OCI-LY3 (cell line): Measurements from ENCODE around the gene TTLL11.

Source experiments
- H2AFZ ChIP-seq: fragments of 200-600, 300-600 bp; shearing (Covaris generic); 2 replicates; pipeline ENCODE4 v1.6.0; 2014; ENCODE audit warnings: antibody characterized with exemption, low read depth, low read length
- H3K27ac ChIP-seq: fragments of 200-600, 300-600 bp; sonication (generic); 2 replicates; pipeline ENCODE4 v1.5.1; 2014; ENCODE audit warnings: mild to moderate bottlenecking, low read length, moderate library complexity, mixed read lengths
- H3K27me3 ChIP-seq: fragments of 200-600, 300-600 bp; sonication (generic); 2 replicates; pipeline ENCODE4 v1.6.1; 2014; ENCODE audit warnings: low read depth, low read length, mixed read lengths
- H3K36me3 ChIP-seq: fragments of 200-600, 300-600 bp; sonication (generic); replicated peaks from 2 replicates; pipeline ENCODE3; 2014; ENCODE audit warnings: low read depth, low read length, mixed read lengths
- H3K4me1 ChIP-seq: fragments of 300-600, 200-600 bp; sonication (generic); 2 replicates; pipeline ENCODE4 v1.6.1; 2014; ENCODE audit warnings: low read length, mixed read lengths
- H3K4me2 ChIP-seq: fragments of 200-600, 300-600 bp; sonication (generic); 2 replicates; pipeline ENCODE4 v1.6.1; 2014; ENCODE audit warnings: low read length, mixed read lengths
- H3K4me3 ChIP-seq: fragments of 300-600, 200-600 bp; sonication (generic); 2 replicates; pipeline ENCODE4 v1.5.1; 2014; ENCODE audit warnings: antibody characterized with exemption, mild to moderate bottlenecking, low read length, moderate library complexity
- H3K79me2 ChIP-seq: fragments of 300-600, 200-600 bp; shearing (Covaris generic); 2 replicates; pipeline ENCODE4 v1.6.1; 2014; ENCODE audit warnings: mild to moderate bottlenecking, low read length, mixed read lengths
- H3K9ac ChIP-seq: fragments of 300-600, 200-600 bp; shearing (Covaris generic); 2 replicates; pipeline ENCODE4 v1.6.0; 2014; ENCODE audit warnings: mild to moderate bottlenecking, low read length, moderate library complexity
- H3K9me3 ChIP-seq: fragments of 200-600, 300-600 bp; shearing (Covaris generic); 2 replicates; pipeline ENCODE4 v1.6.1; 2014; ENCODE audit warnings: low read length, mixed read lengths; ENCODE audit not compliant: insufficient read depth
- H4K20me1 ChIP-seq: fragments of 200-600, 300-600 bp; sonication (generic); 2 replicates; pipeline ENCODE4 v1.6.1; 2016; ENCODE audit warnings: low read length, mixed read lengths; ENCODE audit not compliant: insufficient read depth
- CTCF ChIP-seq: fragments of 200-600, 300-600 bp; sonication (generic); IDR thresholded peaks from 2 replicates; pipeline ENCODE4 v1.5.1; 2014; ENCODE audit warnings: antibody characterized with exemption, low read length, low read depth
- EZH2phosphoT487 ChIP-seq: fragments of 200-600 bp; shearing (Covaris generic); IDR thresholded peaks from 2 replicates; pipeline ENCODE4 v1.6.1; 2018; ENCODE audit warnings: antibody characterized with exemption, mixed run types, low read depth

TTLL11 gene

DNA sequence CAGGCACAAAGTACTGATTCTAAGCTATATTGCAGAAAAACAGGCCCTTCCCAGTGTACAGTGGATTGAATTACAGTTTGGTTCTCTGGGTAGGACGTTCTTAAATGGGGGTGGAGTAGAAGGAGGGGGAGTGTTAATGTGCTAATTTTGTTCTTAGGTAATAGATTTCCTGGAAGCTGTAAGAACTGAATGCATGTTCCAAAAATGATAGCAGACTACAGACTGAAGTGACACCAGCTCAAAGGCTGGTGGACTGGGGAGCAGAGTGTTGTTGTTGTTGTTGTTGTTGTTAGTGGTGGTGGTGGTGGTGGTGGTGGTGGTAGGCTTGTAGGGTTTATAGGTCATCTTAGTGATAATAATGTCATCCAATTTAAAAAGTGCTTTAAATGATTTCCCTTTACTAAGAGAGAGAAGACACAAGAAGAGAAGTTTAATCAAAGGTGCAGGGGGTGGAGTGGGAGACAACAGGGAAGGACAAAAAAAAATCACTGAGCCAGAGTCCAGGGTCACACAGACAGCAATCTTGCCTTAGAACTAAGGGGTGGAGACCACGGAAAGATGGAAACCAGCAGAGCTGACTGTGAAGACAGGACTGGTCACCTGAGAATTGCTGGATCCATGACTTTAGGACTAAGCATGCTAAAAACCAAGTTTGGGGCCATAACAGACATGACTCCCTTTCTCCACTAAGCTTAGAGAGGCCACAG, 27.0 kb downstream of the TTLL11 start:
- Histone ChIP-seq H3K9ac (no peak overlapping the region), H2AFZ (no peak overlapping the region), H3K4me1 (no peaks in the 10 kb centered on the region), H3K4me3 (no peak overlapping the region), H3K27ac (no peak overlapping the region), H3K9me3 (no peaks in the 10 kb centered on the region), H4K20me1 (no peaks in the 10 kb centered on the region), H3K79me2 (no peaks in the 10 kb centered on the region), H3K36me3 (no peaks in the 10 kb centered on the region), H3K4me2 (no peak overlapping the region), H3K27me3 (no peaks in the 10 kb centered on the region)
- TF ChIP-seq EZH2phosphoT487 = no peak
- TF ChIP-seq CTCF = no peak

GRCh38 chr9:122060481-122060880, 32.6 kb downstream of the TTLL11 start:
- H3K4me2 ChIP-seq = no peak overlapping the region
- H3K9ac ChIP-seq = no peak overlapping the region
- no peak overlapping the region for H2AFZ ChIP-seq
- H3K4me1 ChIP-seq = no peaks in the 10 kb centered on the region
- H3K27ac ChIP-seq = no peak overlapping the region
- H3K79me2 ChIP-seq = no peaks in the 10 kb centered on the region
- no peak overlapping the region for H3K4me3 ChIP-seq
- H3K36me3 ChIP-seq = no peaks in the 10 kb centered on the region
- H3K27me3 ChIP-seq = no peaks in the 10 kb centered on the region
- TF ChIP-seq CTCF (no peak), EZH2phosphoT487 (no peak)
- peaks cover 13% of the 10 kb centered on the region; the same call in 1 of the 2 replicates for H4K20me1 ChIP-seq
- H3K9me3 ChIP-seq = no peaks in the 10 kb centered on the region

DNA sequence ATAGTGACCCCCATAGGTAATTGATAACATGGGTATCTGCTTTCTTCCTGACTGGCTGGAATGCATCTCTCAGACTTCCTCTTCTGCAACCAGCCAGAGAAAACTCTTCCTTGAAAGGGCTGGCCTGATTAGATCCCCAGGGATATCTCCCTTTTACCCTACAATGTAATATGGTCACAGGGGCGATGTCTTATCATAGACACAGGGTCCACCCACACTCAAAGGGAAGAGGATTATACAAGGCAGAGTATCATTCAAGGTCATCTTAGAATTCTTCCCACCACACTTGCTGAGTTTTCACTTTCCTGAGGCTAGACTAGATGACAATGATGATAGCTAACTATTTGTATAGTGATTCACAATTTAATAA, 33.2 kb downstream of the TTLL11 start:
- H3K79me2 ChIP-seq = no peaks in the 10 kb centered on the region
- no peaks in the 10 kb centered on the region for H3K4me1 ChIP-seq
- H3K9ac ChIP-seq = no peak overlapping the region
- peaks cover 13% of the 10 kb centered on the region; the same call in 1 of the 2 replicates for H4K20me1 ChIP-seq
- H3K4me2 ChIP-seq = no peak overlapping the region
- no peaks in the 10 kb centered on the region for H3K9me3 ChIP-seq
- TF ChIP-seq EZH2phosphoT487 (no peak), CTCF (no peak)
- H3K27ac ChIP-seq = no peak overlapping the region
- H2AFZ ChIP-seq = no peak overlapping the region
- H3K4me3 ChIP-seq = no peak overlapping the region
- H3K27me3 ChIP-seq = no peaks in the 10 kb centered on the region
- H3K36me3 ChIP-seq = no peaks in the 10 kb centered on the region

DNA sequence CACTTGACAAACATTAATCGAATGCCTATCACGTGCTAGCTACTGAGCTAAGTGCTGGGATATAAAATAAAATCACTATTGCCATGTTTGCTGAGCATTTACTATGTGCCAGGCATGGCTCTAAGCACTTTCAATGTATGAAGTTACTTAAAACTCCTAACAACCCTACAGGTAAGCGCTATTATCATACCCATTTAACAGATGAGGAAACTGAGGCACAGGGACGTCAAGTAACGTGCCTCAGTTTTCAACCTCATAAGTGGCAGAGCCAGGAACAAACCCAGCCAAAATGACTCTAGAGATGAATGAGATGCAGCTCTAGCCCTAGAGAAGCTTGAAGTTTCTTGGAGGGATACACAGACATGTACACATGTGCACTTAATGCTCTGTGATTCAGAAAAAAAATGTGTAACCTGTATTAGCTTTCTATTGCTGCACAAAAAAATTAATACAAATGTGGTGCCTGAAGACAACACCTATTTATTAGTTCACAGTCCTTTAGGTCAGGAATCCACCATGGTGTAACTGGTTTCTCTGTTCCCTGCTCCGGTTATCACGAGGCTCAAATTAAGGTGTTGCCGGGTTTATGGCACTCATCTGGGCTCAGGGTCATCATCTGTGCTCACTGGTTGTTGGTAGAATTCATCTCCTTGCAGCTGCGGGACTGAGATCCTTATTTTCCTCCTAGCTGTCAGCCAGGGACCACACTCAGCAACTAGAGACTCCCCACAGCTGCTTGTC, 33.7 kb downstream of the TTLL11 start:
- Histone ChIP-seq H3K9me3 (no peaks in the 10 kb centered on the region), H3K36me3 (no peaks in the 10 kb centered on the region), H3K27ac (no peak overlapping the region), H3K79me2 (no peaks in the 10 kb centered on the region), H4K20me1 (peaks cover 13% of the 10 kb centered on the region; the same call in 1 of the 2 replicates), H3K4me3 (no peak overlapping the region), H3K4me1 (no peaks in the 10 kb centered on the region), H3K9ac (no peak overlapping the region), H2AFZ (no peak overlapping the region), H3K27me3 (no peaks in the 10 kb centered on the region), H3K4me2 (no peak overlapping the region)
- TF ChIP-seq CTCF (no peak), EZH2phosphoT487 (no peak)
